PC-9 (cell line): ENCODE results near the gene XYLB.

Source experiments
- EZH2 ChIP-seq: fragments of 200-600 bp; sonication (generic); IDR thresholded peaks from 2 replicates; pipeline ENCODE4 v1.8.0; 2017; ENCODE audit warnings: antibody characterized with exemption, low read depth
- TF ChIP-seq, protein P1 (sequence below): fragments of 200-600 bp; sonication (generic); conservative IDR thresholded peaks from 2 replicates; pipeline ENCODE4 v1.6.1; 2017; ENCODE audit warnings: mixed run types, antibody characterized with exemption, mild to moderate bottlenecking, moderate library complexity

DNA sequence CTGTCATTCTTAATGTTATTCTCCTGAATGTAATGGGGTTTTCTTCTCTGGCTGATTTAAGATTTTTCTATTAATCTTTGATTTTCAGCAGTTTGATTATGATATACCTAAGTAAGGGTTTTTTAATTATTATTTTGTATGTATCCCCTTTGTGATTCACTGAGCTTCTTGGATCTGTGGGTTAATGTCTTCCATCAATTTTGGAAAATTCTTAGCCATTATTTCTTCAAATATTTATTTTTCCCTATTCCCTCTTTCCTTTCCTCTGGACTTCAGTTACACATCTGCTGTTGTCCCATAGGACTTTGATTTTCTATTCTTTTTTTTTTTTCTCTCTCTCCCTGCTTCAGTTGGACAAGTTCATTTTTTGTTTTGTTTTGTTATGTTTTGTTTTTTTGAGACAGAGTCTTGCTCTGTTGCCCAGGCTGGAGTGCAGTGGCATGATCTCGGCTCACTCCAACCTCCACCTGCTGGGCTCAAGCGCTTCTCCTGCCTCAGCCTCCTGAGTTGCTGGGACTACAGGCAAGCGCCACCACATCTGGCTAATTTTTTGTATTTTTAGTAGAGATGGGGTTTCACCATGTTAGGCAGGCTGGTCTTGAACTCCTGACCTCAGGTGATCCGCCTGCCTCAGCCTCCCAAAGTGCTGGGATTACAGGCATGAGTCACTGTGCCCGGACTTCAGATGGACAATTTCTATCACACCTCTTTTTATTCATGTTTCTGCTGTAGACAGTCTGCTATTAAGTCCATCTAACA, 40.6 kb downstream of the XYLB start:
- TF ChIP-seq, protein P1, sequence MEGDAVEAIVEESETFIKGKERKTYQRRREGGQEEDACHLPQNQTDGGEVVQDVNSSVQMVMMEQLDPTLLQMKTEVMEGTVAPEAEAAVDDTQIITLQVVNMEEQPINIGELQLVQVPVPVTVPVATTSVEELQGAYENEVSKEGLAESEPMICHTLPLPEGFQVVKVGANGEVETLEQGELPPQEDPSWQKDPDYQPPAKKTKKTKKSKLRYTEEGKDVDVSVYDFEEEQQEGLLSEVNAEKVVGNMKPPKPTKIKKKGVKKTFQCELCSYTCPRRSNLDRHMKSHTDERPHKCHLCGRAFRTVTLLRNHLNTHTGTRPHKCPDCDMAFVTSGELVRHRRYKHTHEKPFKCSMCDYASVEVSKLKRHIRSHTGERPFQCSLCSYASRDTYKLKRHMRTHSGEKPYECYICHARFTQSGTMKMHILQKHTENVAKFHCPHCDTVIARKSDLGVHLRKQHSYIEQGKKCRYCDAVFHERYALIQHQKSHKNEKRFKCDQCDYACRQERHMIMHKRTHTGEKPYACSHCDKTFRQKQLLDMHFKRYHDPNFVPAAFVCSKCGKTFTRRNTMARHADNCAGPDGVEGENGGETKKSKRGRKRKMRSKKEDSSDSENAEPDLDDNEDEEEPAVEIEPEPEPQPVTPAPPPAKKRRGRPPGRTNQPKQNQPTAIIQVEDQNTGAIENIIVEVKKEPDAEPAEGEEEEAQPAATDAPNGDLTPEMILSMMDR: no peak
- no peak for TF ChIP-seq EZH2
